NCI-H2196 (cell line): ENCODE data around the gene MACIR.

Experiments used
- DNase-seq: peaks from one replicate; lab custom pipeline; 2025; ENCODE audit not compliant: unreplicated experiment; lab: John Stamatoyannopoulos, UW

MACIR gene

DNA sequence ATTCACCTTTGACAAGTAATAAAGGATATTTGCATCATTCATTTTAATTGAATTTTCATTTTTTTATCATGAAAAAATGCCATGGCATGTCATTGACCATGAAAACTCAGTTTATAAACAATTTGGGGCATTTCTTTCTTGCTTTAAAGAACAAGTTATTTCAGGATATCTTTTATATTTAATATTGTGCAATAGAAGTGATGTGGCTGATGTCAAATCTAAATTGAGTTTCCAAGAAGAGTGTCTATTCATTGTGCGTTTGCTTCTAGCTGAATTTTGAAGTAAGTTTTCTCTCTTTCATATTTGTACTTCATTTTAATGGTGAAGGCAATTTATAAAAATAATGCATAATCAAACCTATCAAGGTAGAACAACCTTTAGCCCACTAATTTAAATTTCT lies 30.5 kb downstream of the MACIR start:
- DNase-seq, result no peak

DNA sequence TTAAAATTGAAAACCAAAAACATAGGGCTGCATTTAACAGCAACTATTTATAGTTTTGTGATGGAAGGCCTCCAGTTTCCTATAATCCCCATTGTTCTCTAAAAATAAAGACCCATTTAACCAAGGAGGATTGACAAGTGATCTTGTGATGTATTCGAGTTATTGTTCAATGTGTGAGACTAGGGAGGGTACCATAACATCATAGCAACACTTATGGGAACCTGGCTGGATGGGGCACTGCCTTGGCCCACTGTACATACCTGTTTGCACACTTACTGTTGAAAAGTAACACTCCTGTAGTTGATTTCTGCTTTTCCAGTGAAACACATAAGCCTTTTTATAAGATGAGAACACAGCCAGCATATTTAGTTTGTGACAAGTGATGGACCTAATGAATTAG lies 32.3 kb downstream of the MACIR start:
- DNase-seq, result no peak

DNA sequence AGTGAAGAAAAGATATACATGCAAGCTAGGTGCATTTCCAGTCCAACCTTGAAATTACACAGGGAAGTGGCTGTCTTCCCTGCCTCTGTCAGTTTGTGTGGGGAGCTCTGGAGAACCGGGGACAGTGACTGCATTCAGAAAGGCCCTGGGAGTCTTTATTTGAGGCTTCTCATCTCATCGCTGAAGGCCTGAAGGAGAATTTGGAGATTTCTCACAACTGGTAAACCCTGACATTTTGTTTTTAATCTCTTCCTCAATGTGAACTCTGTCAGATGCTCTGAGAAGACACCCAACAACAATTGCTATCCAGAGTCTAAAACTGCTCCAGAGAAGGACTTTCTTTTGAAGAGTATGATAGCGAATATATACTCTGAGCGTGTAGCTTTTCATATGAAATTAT lies 33.0 kb downstream of the MACIR start:
- no peak for DNase-seq

GRCh38 chr5:103293099-103293498 lies 34.5 kb downstream of the MACIR start:
- no peak for DNase-seq

- DNase-seq, result no peak
Measured at GRCh38 chr5:103293719-103294118, 35.2 kb downstream of the MACIR start.

DNA sequence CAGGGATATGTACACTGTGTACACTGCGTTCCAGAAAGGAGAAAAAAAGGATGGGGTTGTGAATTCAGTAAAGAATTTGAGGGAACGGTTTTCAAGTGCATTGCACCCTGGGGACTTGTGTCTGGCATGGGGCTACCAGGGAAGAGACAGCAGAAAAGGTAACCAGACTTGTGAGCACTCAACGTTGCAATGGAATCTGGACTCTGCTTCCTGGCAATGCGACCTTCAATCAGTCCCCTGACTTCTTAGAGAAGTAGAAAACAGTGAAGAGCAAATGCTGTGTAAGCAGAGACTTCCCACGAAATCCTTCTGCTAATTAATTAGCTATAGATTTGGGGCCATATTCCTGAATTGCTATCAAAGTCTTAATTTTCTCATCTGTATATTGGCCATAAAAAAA lies 36.3 kb downstream of the MACIR start:
- no peak for DNase-seq

DNA sequence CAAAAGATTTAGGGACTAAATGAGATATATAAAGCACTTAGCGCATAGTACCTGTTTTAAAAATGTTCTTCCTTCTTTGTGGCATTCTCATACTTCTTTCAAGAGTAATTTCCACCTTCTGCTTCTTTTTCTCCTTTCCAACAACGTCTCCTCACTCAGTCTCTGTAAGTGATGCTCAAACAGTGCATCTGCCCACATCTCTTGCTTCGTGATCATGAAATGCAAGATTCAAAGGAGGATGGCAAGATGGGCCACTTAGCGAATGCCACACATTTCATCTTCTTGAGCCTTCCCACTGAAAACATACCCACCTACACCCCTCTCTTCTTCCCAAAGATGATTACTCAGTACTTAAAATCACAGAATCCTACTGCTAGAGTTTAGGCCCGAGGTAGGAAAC lies 36.9 kb downstream of the MACIR start:
- no peak for DNase-seq

- no peak for DNase-seq
Measured at GRCh38 chr5:103295871-103296270, 37.3 kb downstream of the MACIR start.

GRCh38 chr5:103298117-103298516 lies 39.6 kb downstream of the MACIR start:
- DNase-seq, result no peak

DNA sequence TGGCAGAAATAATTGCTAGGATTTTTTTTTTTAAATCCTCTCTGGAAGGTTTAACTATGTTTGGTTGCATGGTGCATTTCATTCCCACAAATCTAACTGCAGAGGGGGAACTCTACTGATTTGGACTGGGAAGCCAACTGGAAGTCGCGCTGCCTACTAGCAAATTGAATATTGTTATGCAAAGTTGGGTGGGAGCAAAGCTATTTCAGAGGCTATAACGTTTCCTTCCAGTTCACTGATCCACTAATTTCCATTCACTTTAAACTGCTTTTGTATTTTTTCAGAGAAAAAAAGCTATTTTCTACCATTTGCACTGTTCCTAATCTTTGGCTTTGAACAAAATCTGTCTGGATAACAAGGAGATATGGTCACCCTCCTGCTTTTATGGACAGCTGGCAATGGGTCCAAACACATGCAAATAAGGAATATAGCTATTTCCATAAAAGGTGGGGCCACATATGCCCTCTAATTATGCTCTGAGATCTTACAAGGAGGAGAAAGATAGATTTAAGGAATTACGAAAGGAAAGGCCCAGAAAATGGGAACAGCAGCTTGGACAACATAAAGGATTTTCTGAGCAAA lies 40.1 kb downstream of the MACIR start:
- no peak for DNase-seq

DNA sequence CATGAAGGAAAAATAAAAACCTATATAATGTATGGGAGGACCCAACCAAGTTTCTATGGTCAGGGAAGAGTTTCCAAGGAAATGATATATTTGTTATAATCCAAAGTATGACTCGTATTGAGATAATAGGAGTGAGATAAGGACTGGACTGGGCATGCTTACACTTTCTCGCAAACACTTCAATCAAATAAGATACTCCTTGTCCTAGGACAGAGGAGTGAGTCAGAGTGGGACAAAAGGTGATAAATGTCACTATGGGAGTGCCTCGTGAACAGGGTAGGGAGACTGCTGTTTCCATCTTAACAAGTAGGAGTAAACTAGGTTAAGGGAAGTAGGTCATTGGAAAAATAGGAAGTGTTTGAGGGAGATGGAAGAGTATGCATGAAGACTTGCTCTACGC lies 47.2 kb downstream of the MACIR start:
- no peak for DNase-seq

GRCh38 chr5:103307470-103307869 lies 48.9 kb downstream of the MACIR start:
- DNase-seq, result no peak

- no peak for DNase-seq
Measured at GRCh38 chr5:103308774-103309173, 50.2 kb downstream of the MACIR start.

GRCh38 chr5:103313056-103313455 lies 54.5 kb downstream of the MACIR start:
- DNase-seq, result no peak

DNA sequence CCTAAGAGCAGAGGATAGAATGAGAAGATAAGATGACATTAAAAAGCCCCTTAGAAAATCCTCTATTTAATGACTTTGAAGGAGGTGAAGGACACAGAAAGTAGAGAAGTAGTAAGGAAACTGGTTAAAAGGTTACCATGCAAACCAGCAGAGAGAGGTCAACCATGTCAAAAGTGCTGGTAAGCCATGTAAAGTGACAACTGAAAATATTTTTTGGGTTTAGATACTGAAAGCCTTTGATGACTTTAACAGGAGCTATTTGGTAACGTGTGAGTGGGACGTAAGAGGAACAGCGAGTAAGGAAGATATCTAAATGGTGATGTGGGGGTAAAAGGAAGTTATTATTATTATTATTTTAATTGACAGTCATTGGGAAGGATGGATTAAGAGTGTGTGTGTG lies 56.9 kb downstream of the MACIR start:
- no peak for DNase-seq

GRCh38 chr5:103327451-103327850 lies 68.9 kb downstream of the MACIR start:
- DNase-seq, result no peak

- no peak for DNase-seq
Measured at GRCh38 chr5:103327893-103328292, 69.3 kb downstream of the MACIR start.
